GM21528 (cell line): ENCODE results near the gene LETM1.

Source experiments
- ATAC-seq: cut with Tn5 transposase; IDR thresholded peaks from one replicate; pipeline ENCODE4 v1.9.1; 2021; ENCODE audit warnings: mild to moderate bottlenecking, moderate library complexity; ENCODE audit not compliant: unreplicated experiment, low FRiP score

The LETM1 gene

GRCh38 chr4:1797298-1797860 is 58.6 kb downstream of the LETM1 start:
- ATAC-seq = no peak

- no peak for ATAC-seq
Measured at GRCh38 chr4:1796486-1797204, 59.3 kb downstream of the LETM1 start.

- no peak for ATAC-seq
Measured at GRCh38 chr4:1795299-1796195, 60.4 kb downstream of the LETM1 start.

- no peak for ATAC-seq
Measured at GRCh38 chr4:1794809-1795298, 61.1 kb downstream of the LETM1 start.

GRCh38 chr4:1793940-1794808 is 61.8 kb downstream of the LETM1 start:
- no peak for ATAC-seq

GRCh38 chr4:1793496-1793840 is 62.5 kb downstream of the LETM1 start:
- ATAC-seq = no peak

- no peak for ATAC-seq
Measured at GRCh38 chr4:1792832-1793495, 63.0 kb downstream of the LETM1 start, which contains the start of gene FGFR3. Gene FGFR3 (plus strand): TSS chr4:1793293. CDS start chr4:1793935, 642 bp downstream.

- ATAC-seq = no peak
Measured at GRCh38 chr4:1792158-1792831, 63.7 kb downstream of the LETM1 start.

GRCh38 chr4:1790005-1790404 is 66.0 kb downstream of the LETM1 start:
- ATAC-seq = no peak

- no peak for ATAC-seq
Measured at GRCh38 chr4:1789552-1789951, 66.4 kb downstream of the LETM1 start.

GRCh38 chr4:1788254-1788973 is 67.5 kb downstream of the LETM1 start:
- ATAC-seq = no peak

GRCh38 chr4:1787411-1788077 is 68.4 kb downstream of the LETM1 start:
- no peak for ATAC-seq

GRCh38 chr4:1786544-1787362 is 69.2 kb downstream of the LETM1 start:
- no peak for ATAC-seq

- no peak for ATAC-seq
Measured at GRCh38 chr4:1785592-1785991, 70.4 kb downstream of the LETM1 start.

GRCh38 chr4:1784789-1785591 is 71.0 kb downstream of the LETM1 start:
- ATAC-seq = no peak

GRCh38 chr4:1784395-1784788 is 71.6 kb downstream of the LETM1 start:
- ATAC-seq = no peak
